CD8-positive, alpha-beta memory T cell (primary cell): ENCODE data around the gene BRF1. TPM values are rescaled to one million over a fixed set of nuclear protein-coding genes. Genes with fewer than 3 reads are reported as not detected.
"Not testable (repeated sequence)": the region's sequence is repeated elsewhere in the genome, so short reads cannot be mapped to it uniquely, and the experiment has no call there.

ENCODE experiments used
- CTCF ChIA-PET: fragments of 350-600 bp; sonication (Branson Sonifier 250); formaldehyde crosslinking; loops from one replicate; lab custom pipeline; 2021; ENCODE audit warnings: antibody characterized with exemption; lab: Charles Lee
- POLR2A ChIA-PET: fragments of 350-600 bp; sonication (Branson Sonifier 250); formaldehyde crosslinking; loops from one replicate; lab custom pipeline; 2021; ENCODE audit warnings: antibody characterized with exemption; lab: Charles Lee
- DNase-seq, 5 donors: peaks; one replicate each; pipeline versions ENCODE4 v3.0.0 to v3.0.0-alpha.2; 2020 to 2022; ENCODE audit warnings: mixed read lengths in 1 of 5
- H3K27ac ChIP-seq: one replicate; pipeline ENCODE4 v1.7.0; 2013; ENCODE audit warnings: low read depth, mild to moderate bottlenecking, low read length, moderate library complexity
- H3K27me3 ChIP-seq: 2 replicates; pipeline ENCODE4 v1.7.0; 2013; ENCODE audit warnings: low read length, mild to moderate bottlenecking; ENCODE audit not compliant: insufficient read depth, poor library complexity, severe bottlenecking
- H3K36me3 ChIP-seq: 2 replicates; pipeline ENCODE4 v1.7.0; 2013; ENCODE audit warnings: mild to moderate bottlenecking, low read length, moderate library complexity; ENCODE audit not compliant: insufficient read depth
- H3K4me1 ChIP-seq: 2 replicates; pipeline ENCODE4 v1.7.0; 2013; ENCODE audit warnings: mild to moderate bottlenecking, low read length, moderate library complexity; ENCODE audit not compliant: insufficient read depth
- H3K4me3 ChIP-seq: 2 replicates; pipeline ENCODE4 v1.7.0; 2013; ENCODE audit warnings: mild to moderate bottlenecking, low read length
- H3K9me3 ChIP-seq: 2 replicates; pipeline ENCODE4 v1.7.0; 2013; ENCODE audit warnings: mild to moderate bottlenecking, low read length
- H3K27ac Mint-ChIP-seq, 8 donors: one replicate each; pipeline ENCODE4 v1.8.0; 2020 to 2021; ENCODE audit warnings: mixed read lengths in 8 of 8, mild to moderate bottlenecking in 6 of 8, inconsistent platforms in 3 of 8, moderate library complexity in 3 of 8
- H3K27me3 Mint-ChIP-seq, 2 donors: one replicate each; pipeline ENCODE4 v1.8.0; 2020 to 2021; ENCODE audit warnings: mixed read lengths in 2 of 2, mild to moderate bottlenecking in 1 of 2, moderate library complexity in 1 of 2
- H3K36me3 Mint-ChIP-seq, 3 donors: one replicate each; pipeline ENCODE4 v1.8.0; 2020 to 2021; ENCODE audit warnings: mixed read lengths in 3 of 3, inconsistent platforms in 1 of 3, mild to moderate bottlenecking in 1 of 3
- H3K4me1 Mint-ChIP-seq, 3 donors: one replicate each; pipeline ENCODE4 v1.8.0; 2020 to 2021; ENCODE audit warnings: mixed read lengths in 3 of 3, inconsistent platforms in 1 of 3, mild to moderate bottlenecking in 1 of 3
- H3K4me3 Mint-ChIP-seq, 7 donors: one replicate each; pipeline ENCODE4 v1.8.0; 2020 to 2021; ENCODE audit warnings: mixed read lengths in 7 of 7, mild to moderate bottlenecking in 6 of 7, moderate library complexity in 4 of 7, inconsistent platforms in 2 of 7
- H3K9me3 Mint-ChIP-seq, 5 donors: one replicate each; pipeline ENCODE4 v1.8.0; 2020 to 2022; ENCODE audit warnings: mixed read lengths in 5 of 5, mild to moderate bottlenecking in 3 of 5, moderate library complexity in 2 of 5, inconsistent platforms in 1 of 5
- polyA plus RNA-seq: library from polyadenylated mRNA; unstranded; fragments of 300-500 nt; fragmentation: Illumina TruSeq; gene quantifications from one replicate; pipeline ENCODE4 v1.2.3, GENCODE V29; 2021
- total RNA-seq, 2 experiments: library from RNA; stranded (reverse); gene quantifications; one replicate each; pipeline ENCODE4 v1.2.3, GENCODE V29; 2021

BRF1 gene
- total and polyA plus RNA-seq, 3 experiments from 2014 or later: 13.0 to 31.7 (median 29.4) TPM

- Histone ChIP-seq H3K4me1 (peaks cover 12% of the 10 kb centered on the region), H3K36me3 (no peaks in the 10 kb centered on the region), H3K4me3 (no peak overlapping the region), H3K27me3 (no peaks in the 10 kb centered on the region), H3K27ac (no peak overlapping the region), H3K9me3 (no peaks in the 10 kb centered on the region)
- DNase-seq: peak in 1 of 5 donors; percentile 35
- Mint-ChIP-seq H3K36me3 (peaks cover 0 to 33% (median 3%) of the 10 kb centered on the region in 3 donors), H3K27me3 (no peaks in the 10 kb centered on the region), H3K9me3 (no peaks in the 10 kb centered on the region), H3K4me1 (peaks cover 19 to 45% (median 26%) of the 10 kb centered on the region in 3 donors), H3K4me3 (peak overlapping the region in 1 of 7 donors; percentile 11), H3K27ac (peak overlapping the region in 3 of 8 donors; percentile 1 to 81 (median 29))
- POLR2A ChIA-PET: no interaction called here
- CTCF ChIA-PET: no interaction called here
These were observed 19.3 kb downstream of the BRF1 start for GRCh38 chr14:105281371-105282097.

- Mint-ChIP-seq H3K27ac (no peak overlapping the region), H3K4me1 (peaks cover 19 to 42% (median 23%) of the 10 kb centered on the region in 3 donors), H3K9me3 (no peaks in the 10 kb centered on the region), H3K27me3 (no peaks in the 10 kb centered on the region), H3K4me3 (no peak overlapping the region), H3K36me3 (peaks cover 0 to 29% (median 2%) of the 10 kb centered on the region in 3 donors)
- Histone ChIP-seq H3K36me3 (no peaks in the 10 kb centered on the region), H3K9me3 (no peaks in the 10 kb centered on the region), H3K27ac (no peak overlapping the region), H3K4me3 (no peak overlapping the region), H3K27me3 (no peaks in the 10 kb centered on the region), H3K4me1 (peaks cover 12% of the 10 kb centered on the region)
- DNase-seq: no peak
- POLR2A ChIA-PET: no interaction called here
- CTCF ChIA-PET: interaction anchor here (1.0 kb wide), 1 partner anchor 21 kb away, joined by 3 read pairs; the partner anchor contains the start of gene BRF1
These were observed 20.3 kb downstream of the BRF1 start for GRCh38 chr14:105280525-105280924.

GRCh38 chr14:105279642-105280361, 21.0 kb downstream of the BRF1 start:
- Mint-ChIP-seq H3K9me3 (no peaks in the 10 kb centered on the region), H3K36me3 (peaks cover 0 to 22% (median 2%) of the 10 kb centered on the region in 3 donors), H3K27ac (no peak overlapping the region), H3K4me3 (no peak overlapping the region), H3K27me3 (no peaks in the 10 kb centered on the region), H3K4me1 (peaks cover 15 to 40% (median 18%) of the 10 kb centered on the region in 3 donors)
- POLR2A ChIA-PET: no interaction called here
- Histone ChIP-seq H3K36me3 (no peaks in the 10 kb centered on the region), H3K4me1 (peaks cover 12% of the 10 kb centered on the region), H3K9me3 (no peaks in the 10 kb centered on the region), H3K27ac (no peak overlapping the region), H3K4me3 (no peak overlapping the region), H3K27me3 (no peaks in the 10 kb centered on the region)
- no peak for DNase-seq
- CTCF ChIA-PET: interaction anchor here (1.0 kb wide), 1 partner anchor 21 kb away, joined by 3 read pairs; the partner anchor contains the start of gene BRF1

- peak overlapping the region in 2 of 8 donors; percentile 68 to 73 for H3K27ac Mint-ChIP-seq
- POLR2A ChIA-PET, H3K4me1 ChIP-seq, H3K27ac ChIP-seq, H3K4me3 Mint-ChIP-seq, H3K27me3 ChIP-seq, H3K27me3 Mint-ChIP-seq, H3K9me3 Mint-ChIP-seq, H3K9me3 ChIP-seq, H3K36me3 ChIP-seq, H3K4me3 ChIP-seq, DNase-seq: not testable (repeated sequence)
- peaks cover 0 to 14% (median 0%) of the 10 kb centered on the region in 3 donors for H3K36me3 Mint-ChIP-seq
- H3K4me1 Mint-ChIP-seq: peaks cover 8 to 24% (median 10%) of the 10 kb centered on the region in 3 donors
- CTCF ChIA-PET: interaction anchor here (1.4 kb wide), 1 partner anchor 15 kb away, joined by 3 read pairs; no protein-coding TSS in a partner anchor
These were observed 23.4 kb downstream of the BRF1 start for GRCh38 chr14:105277448-105277847.

- H3K27ac Mint-ChIP-seq: peak overlapping the region in 4 of 8 donors; percentile 18 to 97 (median 76)
- peaks cover 0 to 21% (median 4%) of the 10 kb centered on the region in 3 donors for H3K4me1 Mint-ChIP-seq
- H3K4me3 Mint-ChIP-seq: peak overlapping the region in 1 of 7 donors; percentile 79
These were observed 25.4 kb downstream of the BRF1 start for GRCh38 chr14:105275267-105275946.

GRCh38 chr14:105274637-105275036, 26.2 kb downstream of the BRF1 start:
- POLR2A ChIA-PET: no interaction called here
- CTCF ChIA-PET: interaction anchor here (0.6 kb wide), 1 partner anchor 1055 kb away, joined by 3 read pairs; no protein-coding TSS in a partner anchor
- H3K4me3 ChIP-seq: no peak overlapping the region
- no peaks in the 10 kb centered on the region for H3K4me1 ChIP-seq
- no peak overlapping the region for H3K27ac ChIP-seq
- Mint-ChIP-seq H3K4me3 (no peak overlapping the region), H3K27ac (peak overlapping the region in 1 of 8 donors; percentile 24), H3K36me3 (peaks cover 2 to 14% (median 3%) of the 10 kb centered on the region in 3 donors), H3K9me3 (no peaks in the 10 kb centered on the region), H3K4me1 (peaks cover 0 to 15% (median 4%) of the 10 kb centered on the region in 3 donors), H3K27me3 (no peaks in the 10 kb centered on the region)
- no peaks in the 10 kb centered on the region for H3K27me3 ChIP-seq
- no peaks in the 10 kb centered on the region for H3K9me3 ChIP-seq
- DNase-seq: no peak
- H3K36me3 ChIP-seq: no peaks in the 10 kb centered on the region

More at GRCh38 chr14:105275267-105275946, 25.4 kb downstream of the BRF1 start:
- DNase-seq: no peak
- Histone ChIP-seq H3K36me3 (no peaks in the 10 kb centered on the region), H3K4me3 (no peak overlapping the region), H3K27me3 (no peaks in the 10 kb centered on the region), H3K27ac (no peak overlapping the region), H3K9me3 (no peaks in the 10 kb centered on the region), H3K4me1 (no peaks in the 10 kb centered on the region)
- ChIA-PET POLR2A (no interaction called here), CTCF (interaction anchor here (0.6 kb wide), 1 partner anchor 1056 kb away, joined by 3 read pairs; no protein-coding TSS in a partner anchor)
- Mint-ChIP-seq H3K36me3 (peaks cover 2 to 14% (median 3%) of the 10 kb centered on the region in 3 donors), H3K9me3 (no peaks in the 10 kb centered on the region), H3K27me3 (no peaks in the 10 kb centered on the region)

GRCh38 chr14:105273062-105273461, 27.7 kb downstream of the BRF1 start:
- no peaks in the 10 kb centered on the region for H3K9me3 Mint-ChIP-seq
- POLR2A ChIA-PET: no interaction called here
- peaks cover 2 to 19% (median 3%) of the 10 kb centered on the region in 3 donors for H3K36me3 Mint-ChIP-seq
- peaks cover 2 to 9% (median 4%) of the 10 kb centered on the region in 3 donors for H3K4me1 Mint-ChIP-seq
- no peak overlapping the region for H3K27ac ChIP-seq
- no peaks in the 10 kb centered on the region for H3K27me3 Mint-ChIP-seq
- no peaks in the 10 kb centered on the region for H3K4me1 ChIP-seq
- H3K9me3 ChIP-seq: no peaks in the 10 kb centered on the region
- H3K27me3 ChIP-seq: no peaks in the 10 kb centered on the region
- no peak overlapping the region for H3K4me3 Mint-ChIP-seq
- no peaks in the 10 kb centered on the region for H3K36me3 ChIP-seq
- CTCF ChIA-PET: no interaction called here
- no peak overlapping the region for H3K4me3 ChIP-seq
- H3K27ac Mint-ChIP-seq: peak overlapping the region in 1 of 8 donors; percentile 57
- no peak for DNase-seq
